ENCODE results near the gene MAN1A1. TPM values are rescaled to one million over a fixed set of nuclear protein-coding genes. Genes with fewer than 3 reads are reported as not detected.
"Not testable (repeated sequence)": the region's sequence is repeated elsewhere in the genome, so short reads cannot be mapped to it uniquely, and the experiment has no call there.

The MAN1A1 gene
- total RNA-seq, 1 donor from 2014 or later = 116 TPM

DNA sequence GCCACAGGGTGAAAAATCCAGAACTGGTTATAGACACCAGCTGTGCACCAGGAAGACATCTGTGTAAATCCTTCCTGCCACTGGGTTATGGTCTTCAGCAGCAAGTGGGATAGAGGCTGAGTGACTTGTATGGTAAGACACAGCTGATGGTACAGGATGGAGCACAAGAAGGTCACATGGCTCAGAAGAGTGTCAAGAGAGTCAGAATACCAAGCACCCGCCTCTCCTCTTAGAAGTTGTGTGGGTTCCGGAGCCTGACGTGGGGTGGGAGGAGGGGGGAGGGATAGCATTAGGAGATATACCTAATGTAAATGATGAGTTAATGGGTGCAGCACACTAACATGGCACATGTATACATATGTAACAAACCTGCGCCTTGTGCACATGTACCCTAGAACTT lies 193.5 kb downstream of the MAN1A1 start:
- DNase-seq (ENCODE audit: low spot score); ATAC-seq: not testable (repeated sequence)

GRCh38 chr6:119152187-119152586 lies 197.4 kb downstream of the MAN1A1 start:
- ATAC-seq (no peak), DNase-seq (ENCODE audit: low spot score) (no peak)

- ATAC-seq = no peak
- DNase-seq (ENCODE audit: low spot score) = no peak
These were observed 200.6 kb downstream of the MAN1A1 start for GRCh38 chr6:119148825-119149525.

DNA sequence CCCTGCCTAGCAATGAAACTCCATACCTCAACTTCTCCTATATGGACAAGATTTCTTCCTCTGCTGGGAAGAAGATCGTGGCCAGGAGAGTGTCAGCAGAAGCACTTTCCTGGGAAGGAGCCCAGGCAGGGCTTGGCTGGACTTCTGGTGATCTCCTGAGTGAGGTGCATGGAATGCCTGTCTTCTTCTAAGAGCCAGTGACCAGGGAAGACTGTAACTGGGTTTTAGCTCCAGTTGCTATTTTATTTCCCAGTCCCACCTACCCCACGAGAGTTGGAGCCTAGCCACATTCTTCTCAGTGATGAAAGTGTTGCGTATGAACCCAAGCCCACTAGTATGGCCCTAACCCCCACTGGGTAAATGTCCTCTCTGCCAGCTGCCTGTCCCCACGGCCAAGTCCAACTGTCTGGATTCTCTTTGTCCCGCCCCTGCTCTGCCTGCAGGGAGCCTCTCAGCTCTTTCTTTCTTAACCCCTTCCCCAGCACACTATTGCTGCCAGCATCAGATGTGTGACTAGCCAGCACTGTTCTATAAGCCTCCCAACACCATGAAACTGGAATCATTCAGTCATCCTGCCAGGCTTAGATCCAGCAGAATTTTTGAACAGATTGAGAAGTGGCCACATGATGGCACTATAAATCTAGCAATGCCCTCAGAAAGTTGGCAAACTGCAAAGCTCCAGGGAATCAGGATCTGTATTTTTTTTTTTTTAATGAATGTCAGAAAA lies 201.3 kb downstream of the MAN1A1 start:
- peak; percentile 49 for DNase-seq (ENCODE audit: low spot score)
- ATAC-seq = peak; percentile 97

- ATAC-seq = no peak
- DNase-seq (ENCODE audit: low spot score) = no peak
These were observed 202.2 kb downstream of the MAN1A1 start for GRCh38 chr6:119147101-119148053.

GRCh38 chr6:119145111-119145510 lies 204.4 kb downstream of the MAN1A1 start:
- no peak for ATAC-seq
- DNase-seq (ENCODE audit: low spot score) = no peak

GRCh38 chr6:119142637-119143036 lies 206.9 kb downstream of the MAN1A1 start:
- no peak for DNase-seq (ENCODE audit: low spot score)
- ATAC-seq = no peak

DNA sequence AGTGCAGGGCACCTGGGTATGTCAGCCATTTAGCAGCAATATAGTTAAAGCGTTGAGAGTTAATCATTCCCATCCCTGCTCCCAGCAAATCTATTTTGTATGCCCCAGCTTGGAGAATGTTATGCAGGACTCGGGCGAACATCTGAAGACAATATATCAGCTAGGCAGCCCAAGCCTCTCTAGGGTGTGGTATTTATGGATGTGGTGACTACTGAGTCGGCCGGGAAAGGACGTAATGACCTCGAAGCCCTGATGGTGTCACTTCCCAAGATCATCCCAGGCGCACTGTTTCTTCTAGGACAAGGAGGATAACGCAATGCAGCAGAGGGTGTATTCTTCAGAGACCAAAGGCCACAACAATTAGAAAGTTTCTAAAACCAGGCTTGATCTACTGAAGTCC lies 207.5 kb downstream of the MAN1A1 start:
- ATAC-seq = no peak
- no peak for DNase-seq (ENCODE audit: low spot score)

GRCh38 chr6:119140196-119141140 lies 209.1 kb downstream of the MAN1A1 start:
- DNase-seq (ENCODE audit: low spot score) (no peak), ATAC-seq (no peak)

GRCh38 chr6:119138906-119139541 lies 210.5 kb downstream of the MAN1A1 start:
- DNase-seq (ENCODE audit: low spot score) (no peak), ATAC-seq (no peak)

GRCh38 chr6:119137194-119138072 lies 212.1 kb downstream of the MAN1A1 start:
- DNase-seq (ENCODE audit: low spot score) (no peak), ATAC-seq (no peak)

DNA sequence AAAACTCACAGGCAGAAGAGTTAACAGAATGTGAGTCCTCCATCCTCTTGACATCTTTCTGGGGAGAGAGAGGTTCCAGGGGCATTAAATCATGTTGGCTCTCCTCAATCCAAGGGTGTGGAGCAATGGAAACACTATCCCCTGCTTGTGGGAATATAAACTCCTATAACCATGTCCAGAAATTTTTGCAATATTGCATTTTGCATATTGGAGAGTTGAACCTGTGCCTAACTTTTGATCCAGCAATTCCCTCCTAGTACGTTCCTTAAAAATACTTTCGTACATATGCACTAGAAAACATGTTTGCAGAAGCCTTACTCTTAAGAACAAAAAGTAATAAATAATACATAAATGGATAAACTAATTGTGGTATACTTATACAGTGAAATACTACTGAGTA lies 214.8 kb downstream of the MAN1A1 start:
- ATAC-seq (no peak), DNase-seq (ENCODE audit: low spot score) (no peak)

- ATAC-seq (no peak), DNase-seq (ENCODE audit: low spot score) (no peak)
These were observed 216.2 kb downstream of the MAN1A1 start for GRCh38 chr6:119133400-119133799.

GRCh38 chr6:119132261-119132981 lies 217.1 kb downstream of the MAN1A1 start:
- ATAC-seq (no peak), DNase-seq (ENCODE audit: low spot score) (no peak)

DNA sequence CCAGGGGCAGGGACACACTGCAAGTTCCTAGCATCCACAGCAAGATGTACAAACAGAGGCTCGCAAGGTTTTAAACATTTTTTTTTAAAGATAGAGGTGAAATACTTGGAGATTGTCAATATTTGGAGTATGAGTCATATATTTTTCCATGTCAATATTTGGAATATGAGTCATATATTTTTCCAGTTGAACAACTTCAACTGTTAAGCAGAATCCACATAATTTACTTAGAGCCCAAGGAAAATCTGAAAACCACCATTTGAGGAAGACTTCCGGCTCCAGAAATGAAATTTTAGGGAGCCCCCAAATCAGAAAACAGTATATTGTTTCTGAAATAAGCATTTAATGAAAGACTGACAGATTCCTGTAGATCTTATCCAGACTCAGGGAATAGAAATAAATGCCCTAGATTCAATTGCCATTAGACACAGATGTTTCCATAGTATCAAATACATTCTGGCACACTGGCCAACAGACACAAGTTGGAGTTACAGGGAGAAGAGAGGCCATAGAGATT lies 219.5 kb downstream of the MAN1A1 start:
- ATAC-seq (no peak), DNase-seq (ENCODE audit: low spot score) (no peak)

DNA sequence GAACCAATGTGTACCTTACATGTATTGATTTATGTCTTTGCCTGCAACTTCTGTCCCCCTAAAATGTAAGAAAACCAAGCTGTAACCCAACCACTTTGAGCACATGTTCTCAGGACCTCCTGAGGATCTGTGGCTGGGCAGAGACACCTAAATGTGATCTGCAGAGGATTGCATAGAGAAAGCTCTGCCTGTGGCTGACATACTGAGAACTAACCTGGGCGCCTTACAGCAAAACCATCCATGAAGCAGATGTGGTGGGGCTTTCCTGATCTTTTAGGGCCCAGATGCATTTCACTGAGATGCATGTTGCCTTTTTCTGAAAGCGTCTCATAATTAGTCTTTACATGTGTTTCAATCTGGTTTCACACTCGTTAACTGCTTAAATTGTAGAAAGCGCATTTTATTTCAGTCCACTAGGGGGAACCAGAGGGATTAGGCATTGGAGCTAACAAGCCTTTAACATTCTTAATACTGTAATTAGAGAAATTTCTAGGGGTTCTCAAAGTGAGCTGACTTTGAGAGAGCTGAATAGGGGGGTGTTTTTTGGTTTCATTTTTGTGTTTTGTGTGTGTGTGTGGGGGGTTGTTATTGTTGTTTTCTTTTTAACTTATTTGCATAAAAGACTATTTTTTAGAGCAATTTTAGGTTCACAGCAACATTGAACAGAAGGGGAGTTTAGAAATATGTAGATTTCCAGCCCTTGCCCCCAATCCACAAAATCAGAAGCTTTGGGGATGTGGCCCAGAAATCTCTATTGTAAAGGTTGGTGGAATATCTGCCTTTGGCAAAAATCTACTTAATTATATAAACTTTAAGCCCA lies 220.2 kb downstream of the MAN1A1 start:
- peak; percentile 91 for ATAC-seq
- DNase-seq (ENCODE audit: low spot score) = no peak
